D721Med (cell line): ENCODE measurements around the gene C20orf173.

ENCODE experiments used
- DNase-seq: peaks from one replicate; pipeline ENCODE4 v3.0.0; 2011; ENCODE audit warnings: low spot score; ENCODE audit not compliant: insufficient read length
- FAIRE-seq: peaks from 2 replicates; lab custom pipeline; 2011; peaks lifted over from hg19 to GRCh38; lab: Jason Lieb, UNC
- TF ChIP-seq, protein P1 (sequence below): IDR thresholded peaks from 2 replicates; pipeline ENCODE4 v1.5.1; 2012; ENCODE audit warnings: mild to moderate bottlenecking, control low read depth; ENCODE audit not compliant: insufficient read depth; ENCODE audit errors: missing control alignments

Gene C20orf173

DNA sequence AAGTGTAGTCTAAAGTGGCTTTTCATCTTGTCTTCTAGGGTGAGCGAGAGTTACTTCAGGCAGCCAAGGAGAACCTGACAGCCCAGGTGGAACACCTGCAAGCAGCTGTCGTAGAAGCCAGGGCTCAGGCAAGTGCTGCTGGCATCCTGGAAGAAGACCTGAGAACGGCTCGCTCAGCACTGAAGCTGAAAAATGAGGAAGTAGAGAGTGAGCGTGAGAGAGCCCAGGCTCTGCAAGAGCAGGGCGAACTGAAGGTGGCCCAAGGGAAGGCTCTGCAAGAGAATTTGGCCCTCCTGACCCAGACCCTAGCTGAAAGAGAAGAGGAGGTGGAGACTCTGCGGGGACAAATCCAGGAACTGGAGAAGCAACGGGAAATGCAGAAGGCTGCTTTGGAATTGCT lies 27.1 kb downstream of the C20orf173 start:
- TF ChIP-seq, protein P1, sequence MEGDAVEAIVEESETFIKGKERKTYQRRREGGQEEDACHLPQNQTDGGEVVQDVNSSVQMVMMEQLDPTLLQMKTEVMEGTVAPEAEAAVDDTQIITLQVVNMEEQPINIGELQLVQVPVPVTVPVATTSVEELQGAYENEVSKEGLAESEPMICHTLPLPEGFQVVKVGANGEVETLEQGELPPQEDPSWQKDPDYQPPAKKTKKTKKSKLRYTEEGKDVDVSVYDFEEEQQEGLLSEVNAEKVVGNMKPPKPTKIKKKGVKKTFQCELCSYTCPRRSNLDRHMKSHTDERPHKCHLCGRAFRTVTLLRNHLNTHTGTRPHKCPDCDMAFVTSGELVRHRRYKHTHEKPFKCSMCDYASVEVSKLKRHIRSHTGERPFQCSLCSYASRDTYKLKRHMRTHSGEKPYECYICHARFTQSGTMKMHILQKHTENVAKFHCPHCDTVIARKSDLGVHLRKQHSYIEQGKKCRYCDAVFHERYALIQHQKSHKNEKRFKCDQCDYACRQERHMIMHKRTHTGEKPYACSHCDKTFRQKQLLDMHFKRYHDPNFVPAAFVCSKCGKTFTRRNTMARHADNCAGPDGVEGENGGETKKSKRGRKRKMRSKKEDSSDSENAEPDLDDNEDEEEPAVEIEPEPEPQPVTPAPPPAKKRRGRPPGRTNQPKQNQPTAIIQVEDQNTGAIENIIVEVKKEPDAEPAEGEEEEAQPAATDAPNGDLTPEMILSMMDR: no peak
- DNase-seq: no peak
- no peak for FAIRE-seq

DNA sequence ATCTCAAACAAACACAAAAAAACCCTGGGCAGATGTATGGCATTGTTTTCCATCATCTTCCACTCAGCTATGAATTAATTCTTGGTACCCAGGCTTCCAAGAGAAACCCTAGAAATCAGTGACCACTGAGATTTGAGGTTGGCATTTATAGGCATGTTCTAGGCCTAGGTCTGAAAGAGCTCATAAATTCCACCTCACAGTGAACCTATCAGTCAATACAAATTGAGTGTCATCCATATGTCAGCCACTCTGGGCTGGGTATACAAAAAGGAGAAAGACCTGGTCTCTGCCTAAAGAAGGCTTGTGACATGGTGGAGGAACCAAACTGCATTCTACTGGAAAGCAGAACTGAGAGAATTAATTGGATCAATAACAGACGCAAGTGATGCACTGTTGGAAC lies 30.2 kb downstream of the C20orf173 start:
- DNase-seq: no peak
- no peak for FAIRE-seq
- TF ChIP-seq, protein P1: no peak

DNA sequence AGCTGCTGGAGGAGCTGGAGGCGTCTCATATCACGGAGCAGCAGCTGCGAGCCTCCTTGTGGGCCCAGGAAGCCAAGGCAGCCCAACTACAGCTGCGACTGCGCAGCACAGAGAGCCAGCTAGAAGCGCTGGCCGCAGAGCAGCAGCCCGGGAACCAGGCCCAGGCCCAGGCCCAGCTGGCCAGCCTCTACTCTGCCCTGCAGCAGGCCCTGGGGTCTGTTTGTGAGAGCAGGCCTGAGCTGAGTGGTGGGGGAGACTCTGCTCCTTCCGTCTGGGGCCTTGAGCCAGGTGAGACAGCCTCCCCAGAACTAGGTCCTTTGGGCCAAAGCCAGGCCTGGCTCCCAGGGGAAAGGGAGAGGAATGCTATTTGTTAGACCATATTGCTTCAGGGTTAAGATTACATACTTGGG lies 31.7 kb downstream of the C20orf173 start:
- FAIRE-seq (no peak), DNase-seq (no peak)
- TF ChIP-seq, protein P1: no peak

DNA sequence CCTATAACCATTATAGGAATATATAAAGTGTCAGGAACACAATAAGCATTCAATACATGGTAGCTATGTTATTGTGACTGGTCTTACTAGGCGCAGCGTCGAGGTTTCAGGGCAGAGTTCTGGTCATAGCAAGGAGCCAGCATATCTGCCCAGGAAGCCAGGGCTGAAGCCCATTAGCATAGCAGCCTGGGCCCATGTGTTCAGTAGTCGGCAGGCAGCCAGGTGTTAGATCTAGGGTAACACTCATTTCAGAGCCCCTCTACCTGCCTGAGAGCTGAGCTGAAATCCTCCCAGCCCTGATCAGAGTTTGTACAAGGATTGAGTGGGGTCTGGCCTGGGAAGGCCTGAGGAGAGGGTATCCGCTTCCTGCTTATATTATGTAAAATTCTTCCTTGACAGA lies 32.1 kb downstream of the C20orf173 start:
- DNase-seq (no peak), FAIRE-seq (no peak)
- TF ChIP-seq, protein P1: no peak

DNA sequence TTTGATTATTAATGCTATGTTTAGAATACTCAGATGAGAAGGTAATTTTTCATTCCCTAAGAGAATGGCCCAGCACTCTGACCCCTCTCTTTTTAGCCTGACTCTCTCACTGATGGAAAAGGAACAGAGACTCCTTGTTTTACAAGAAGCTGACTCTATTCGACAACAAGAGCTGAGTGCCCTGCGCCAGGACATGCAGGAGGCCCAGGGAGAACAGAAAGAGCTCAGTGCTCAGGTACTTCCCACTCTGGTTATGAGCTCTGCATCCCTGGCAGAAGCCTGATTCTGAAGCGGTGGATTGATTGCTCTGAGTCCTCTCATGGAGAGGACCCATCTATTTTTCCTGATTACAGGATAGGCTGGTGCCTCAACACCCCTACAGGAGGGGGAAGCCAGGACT lies 33.0 kb downstream of the C20orf173 start:
- no peak for FAIRE-seq
- TF ChIP-seq, protein P1: no peak
- no peak for DNase-seq

DNA sequence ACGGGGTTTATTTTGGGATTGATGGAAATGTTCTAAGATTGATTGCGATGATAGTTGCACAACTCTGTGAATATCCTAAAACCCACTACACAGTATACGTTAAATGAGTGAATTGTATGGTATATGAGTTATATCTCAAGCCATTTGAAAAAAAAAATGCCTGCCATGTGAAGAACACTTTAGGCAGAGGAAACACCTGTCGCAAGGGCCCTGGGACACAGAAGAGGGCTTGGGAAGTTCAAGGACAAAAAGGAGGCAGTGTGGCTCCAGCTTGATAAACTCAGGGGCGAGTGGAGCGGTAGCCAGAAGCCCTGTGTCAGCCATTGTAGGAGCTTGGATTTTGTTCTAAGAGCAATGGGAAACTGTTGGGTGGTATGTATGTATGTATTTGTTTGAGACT lies 37.1 kb downstream of the C20orf173 start:
- no peak for DNase-seq
- TF ChIP-seq, protein P1: no peak
- FAIRE-seq: no peak

DNA sequence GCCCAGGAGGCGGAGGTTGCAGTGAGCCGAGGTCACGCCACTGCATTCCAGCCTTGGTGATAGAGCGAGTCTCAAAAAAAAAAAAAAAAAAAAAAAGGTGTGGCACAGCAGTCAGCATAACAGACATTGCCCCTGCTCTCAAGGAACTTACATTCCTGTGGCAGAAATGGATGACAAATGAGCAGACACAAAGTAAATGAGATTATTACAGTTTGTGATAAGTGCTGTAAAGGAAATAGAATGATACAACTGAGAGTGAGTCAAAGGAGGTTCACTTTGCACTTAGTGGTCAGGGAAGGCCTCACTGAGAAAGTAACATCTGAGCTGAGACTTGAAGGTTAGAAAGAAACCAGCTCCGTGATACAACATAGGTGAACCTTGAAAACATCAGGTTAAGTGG lies 37.6 kb downstream of the C20orf173 start:
- FAIRE-seq: no peak
- TF ChIP-seq, protein P1: no peak

More for the DNA sequence above, 37.6 kb downstream of the C20orf173 start:
- DNase-seq: no peak
